D341Med (cell line): ENCODE results near the gene ACAP1.

Experiments used
- DNase-seq: peaks from one replicate; pipeline ENCODE4 v3.0.0; 2012; ENCODE audit warnings: low spot score

ACAP1 gene

DNA sequence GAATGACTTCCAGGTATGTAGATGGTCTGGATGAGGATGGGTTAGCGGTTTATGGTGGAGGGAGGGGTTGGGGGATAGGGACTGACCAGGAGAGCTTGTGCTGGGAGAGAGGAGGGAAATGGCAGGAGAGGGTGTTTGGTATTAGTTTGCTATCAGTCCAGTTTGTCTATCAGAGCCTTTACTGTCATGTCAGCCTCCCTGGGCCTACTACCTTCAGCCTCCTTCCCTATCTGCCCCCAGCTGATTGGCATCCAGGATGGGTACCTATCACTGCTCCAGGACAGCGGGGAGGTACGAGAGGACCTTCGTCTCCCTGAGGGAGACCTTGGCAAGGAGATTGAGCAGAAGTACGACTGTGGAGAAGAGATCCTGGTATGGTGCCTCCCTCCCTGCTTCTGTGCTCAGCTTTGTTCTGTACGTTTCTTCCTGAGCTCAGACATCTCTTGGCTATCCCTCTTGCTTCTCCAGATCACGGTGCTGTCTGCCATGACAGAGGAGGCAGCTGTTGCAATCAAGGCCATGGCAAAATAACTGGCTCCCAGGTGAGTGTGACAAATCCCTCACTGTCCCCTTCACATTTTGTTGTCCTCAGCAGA lies 25.1 kb upstream of the ACAP1 start:
- no peak for DNase-seq

DNA sequence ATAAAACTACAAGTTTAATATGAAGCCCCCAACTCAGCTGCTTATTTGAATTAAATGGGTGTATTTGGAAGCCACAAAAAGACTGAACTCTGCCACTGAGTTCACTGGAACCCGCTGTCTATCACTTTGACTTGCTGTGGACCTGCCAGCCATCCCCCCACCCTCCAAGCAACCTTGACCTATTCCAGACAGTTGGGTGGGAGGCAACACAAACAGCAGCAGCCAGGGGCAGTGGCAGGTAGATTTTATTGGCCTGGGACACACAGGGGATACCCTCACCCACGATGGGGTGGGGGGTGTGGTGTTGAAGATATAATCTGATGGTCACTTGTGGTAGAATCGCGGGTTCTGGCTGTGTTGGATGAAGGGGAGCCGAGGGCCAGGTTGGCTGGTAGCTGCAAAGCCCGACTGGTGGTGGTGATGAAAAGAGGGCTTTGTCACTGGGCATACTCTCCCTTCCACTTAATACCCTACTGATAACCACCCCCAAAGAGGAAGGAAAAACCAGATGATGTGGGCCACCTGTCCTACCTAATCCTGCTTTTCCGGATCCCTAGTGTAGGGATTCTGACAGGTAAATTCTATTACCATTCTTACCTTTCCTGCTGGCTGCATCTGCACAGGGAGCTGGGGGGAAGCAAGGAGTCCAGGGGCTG lies 23.8 kb upstream of the ACAP1 start:
- DNase-seq: no peak

DNA sequence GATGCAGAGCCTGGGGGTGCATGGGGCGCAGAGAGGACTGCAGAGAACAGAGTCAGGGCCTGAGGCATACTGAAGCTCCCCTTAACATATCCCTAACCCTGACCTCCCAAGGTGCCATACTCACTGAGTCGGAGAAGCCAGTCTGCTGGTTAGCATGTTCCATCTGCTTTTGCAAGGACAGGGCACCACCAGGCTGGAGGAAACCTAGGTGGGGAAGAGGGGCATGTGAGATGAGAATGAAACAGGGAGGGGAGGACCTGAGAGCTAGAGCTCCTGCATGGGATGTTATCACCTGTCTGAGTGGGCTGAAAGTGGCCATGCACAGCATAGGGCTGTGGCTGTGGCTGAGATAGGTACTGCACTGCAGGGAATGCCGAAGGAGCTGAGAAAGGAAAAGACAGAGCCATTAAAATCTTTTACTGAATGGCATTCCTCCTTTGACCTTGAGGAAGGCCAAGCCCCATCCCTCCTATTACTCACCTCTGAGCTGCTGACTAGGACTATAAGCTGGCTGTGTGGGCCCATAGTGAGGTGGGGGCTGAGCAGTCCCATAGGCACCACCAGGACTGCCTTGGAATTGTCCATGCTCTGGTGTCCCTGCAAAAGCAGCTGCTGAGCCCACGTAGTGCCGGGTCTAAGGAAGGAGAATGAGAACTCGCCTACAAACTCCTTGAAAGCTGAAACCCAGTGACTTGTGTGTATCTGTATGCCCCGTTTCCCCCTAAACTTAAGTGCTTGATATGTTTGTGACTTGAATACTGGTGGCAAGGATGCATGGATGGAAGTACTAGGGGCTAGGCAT lies 23.0 kb upstream of the ACAP1 start:
- no peak for DNase-seq

DNA sequence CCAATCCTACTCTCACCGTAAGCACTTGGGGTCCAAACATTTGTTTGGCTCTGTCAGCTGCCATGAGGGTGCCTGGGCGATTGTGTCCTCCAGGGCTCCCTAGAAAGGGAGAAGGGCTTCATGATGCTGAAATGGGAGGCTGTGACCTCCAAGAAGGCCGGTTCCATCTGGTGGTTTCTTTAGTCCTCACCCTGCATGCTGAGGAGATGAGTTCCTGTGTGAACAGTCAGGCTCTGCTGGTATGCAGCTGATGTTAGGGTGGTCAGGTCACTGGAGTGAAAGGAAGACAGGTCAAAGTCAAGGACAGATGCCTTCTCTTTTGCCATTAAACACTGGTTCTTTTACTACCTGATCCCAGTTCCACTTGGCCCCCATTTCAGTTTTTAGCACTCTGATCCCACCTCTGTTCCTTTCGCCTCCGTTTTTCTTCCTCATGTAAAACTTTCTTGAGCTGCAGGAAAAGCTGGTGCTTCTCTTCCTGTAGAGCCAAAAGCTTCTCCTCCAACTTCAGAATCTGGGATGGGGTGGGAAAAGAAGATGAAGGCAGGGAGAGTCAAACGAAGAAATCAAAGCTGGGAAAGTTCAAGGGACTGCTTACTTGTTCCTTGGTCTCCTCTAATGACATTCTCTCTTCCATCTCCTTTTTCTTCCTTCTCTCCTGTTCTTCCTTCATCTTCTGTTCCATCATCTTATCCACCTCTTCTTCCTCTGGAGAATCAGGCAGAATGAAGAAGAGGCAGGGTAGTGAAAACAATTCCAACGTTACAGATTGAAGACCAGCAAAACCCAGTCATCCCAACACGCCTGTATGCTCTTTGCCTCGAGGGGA lies 22.2 kb upstream of the ACAP1 start:
- no peak for DNase-seq

DNA sequence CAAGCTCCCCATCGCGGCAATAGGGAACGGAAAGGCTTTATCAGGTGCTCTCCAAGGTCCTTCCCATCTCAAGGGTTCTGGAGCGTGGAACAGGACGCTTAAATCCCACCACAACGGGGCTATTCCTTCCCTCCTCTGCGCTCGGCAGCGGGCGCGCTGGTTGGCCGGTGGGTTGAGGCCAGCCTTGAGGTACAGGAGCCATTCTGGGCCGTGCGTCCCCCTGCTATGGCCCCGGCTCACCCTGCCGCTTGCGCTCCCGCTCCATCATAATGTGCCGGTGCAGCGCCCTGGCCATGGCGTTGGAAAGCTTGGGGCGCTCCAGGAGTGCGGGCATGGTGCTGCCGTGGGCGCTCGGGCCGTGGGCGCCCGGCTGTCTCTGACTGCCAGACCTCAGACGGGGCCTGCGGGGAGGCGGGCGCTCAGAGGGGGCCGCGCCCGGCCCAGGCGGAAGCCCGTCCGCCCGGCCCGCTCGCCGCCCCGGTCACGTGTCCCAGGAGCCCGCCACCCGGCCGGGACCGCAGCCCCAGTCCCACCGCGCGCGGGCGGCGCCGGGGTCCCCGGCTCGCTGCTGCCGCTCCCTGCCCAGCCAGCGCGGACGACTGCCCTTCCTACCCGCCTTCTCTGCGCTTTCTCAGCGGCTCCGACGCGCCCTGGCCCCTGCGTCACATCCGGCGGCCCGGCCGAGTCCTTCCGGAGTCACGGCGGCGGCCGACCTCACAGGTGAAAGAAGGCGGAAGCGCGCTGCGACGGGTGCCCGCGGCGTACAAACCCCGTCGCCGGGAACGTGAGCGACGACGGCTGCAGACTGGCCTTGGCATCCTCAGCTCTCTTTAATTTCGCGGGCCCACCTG lies 21.4 kb upstream of the ACAP1 start, which contains the start of gene GPS2:
Gene GPS2 (minus strand): TSS at position 642 of the 851 bp plus-strand sequence. CDS start 308 bp downstream, at position 334.
- DNase-seq: peak; percentile 89

DNA sequence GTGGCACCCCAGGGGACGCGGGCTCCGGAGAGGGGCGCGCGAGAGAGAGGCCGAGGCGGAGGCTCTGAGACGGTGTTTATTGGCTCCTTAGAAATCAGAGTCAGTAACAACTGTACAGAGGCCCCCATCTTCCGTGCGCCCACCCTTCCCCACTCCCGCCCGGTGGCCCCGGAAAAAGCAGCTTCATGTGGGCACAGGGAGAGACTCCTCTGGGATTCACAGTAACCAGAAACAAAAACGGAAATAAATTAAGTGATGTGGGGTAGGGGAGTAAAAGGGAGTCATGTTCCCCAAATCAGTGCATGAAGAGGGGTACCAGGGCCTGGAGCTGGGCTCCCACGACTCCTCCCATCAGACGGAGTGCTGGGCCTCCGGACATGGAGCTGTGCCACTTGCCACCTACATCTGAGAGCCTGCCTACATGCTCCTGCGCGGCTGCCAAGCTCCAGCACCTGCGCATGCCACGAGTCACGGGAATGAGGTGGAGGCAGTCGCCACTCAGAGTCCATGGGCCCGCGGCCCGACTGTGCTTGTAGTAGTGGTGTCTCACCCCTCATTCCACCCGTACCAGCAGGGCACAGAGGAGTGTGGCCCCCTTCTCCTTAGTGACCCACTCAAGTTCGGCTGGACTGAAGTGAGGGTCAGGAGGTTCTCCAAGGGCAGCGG lies 20.6 kb upstream of the ACAP1 start:
- no peak for DNase-seq

DNA sequence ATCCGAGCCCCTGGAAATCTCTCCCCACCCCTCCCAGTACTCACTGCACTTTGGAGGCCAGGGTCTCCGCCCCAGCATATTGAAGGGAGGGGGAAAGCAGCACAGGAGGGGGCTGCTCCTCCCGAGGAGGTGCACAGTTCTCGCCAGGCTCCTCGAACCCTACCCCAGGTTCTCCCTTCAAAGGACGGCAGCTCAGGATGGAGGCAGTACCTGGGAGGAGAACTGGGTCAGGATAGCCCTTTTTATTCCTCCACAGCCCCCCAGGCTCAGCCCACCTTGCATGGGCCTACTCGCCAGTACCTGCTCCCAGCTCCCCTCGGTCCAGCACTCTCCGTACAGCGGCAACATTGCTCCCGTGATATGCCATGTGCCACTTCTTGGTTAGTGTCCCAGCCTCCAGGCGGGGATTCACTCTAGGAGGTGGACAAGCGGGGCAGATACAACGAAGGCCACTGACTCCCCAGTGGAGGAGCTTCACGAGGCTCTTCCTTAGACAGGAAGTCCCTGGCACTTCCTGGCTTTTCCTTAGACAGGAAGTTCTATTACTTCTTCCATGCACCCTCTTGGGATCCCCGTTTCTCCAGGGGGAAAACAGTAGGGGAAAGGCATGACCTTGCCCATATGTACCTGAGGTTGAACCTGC lies 19.0 kb upstream of the ACAP1 start:
- DNase-seq: no peak

DNA sequence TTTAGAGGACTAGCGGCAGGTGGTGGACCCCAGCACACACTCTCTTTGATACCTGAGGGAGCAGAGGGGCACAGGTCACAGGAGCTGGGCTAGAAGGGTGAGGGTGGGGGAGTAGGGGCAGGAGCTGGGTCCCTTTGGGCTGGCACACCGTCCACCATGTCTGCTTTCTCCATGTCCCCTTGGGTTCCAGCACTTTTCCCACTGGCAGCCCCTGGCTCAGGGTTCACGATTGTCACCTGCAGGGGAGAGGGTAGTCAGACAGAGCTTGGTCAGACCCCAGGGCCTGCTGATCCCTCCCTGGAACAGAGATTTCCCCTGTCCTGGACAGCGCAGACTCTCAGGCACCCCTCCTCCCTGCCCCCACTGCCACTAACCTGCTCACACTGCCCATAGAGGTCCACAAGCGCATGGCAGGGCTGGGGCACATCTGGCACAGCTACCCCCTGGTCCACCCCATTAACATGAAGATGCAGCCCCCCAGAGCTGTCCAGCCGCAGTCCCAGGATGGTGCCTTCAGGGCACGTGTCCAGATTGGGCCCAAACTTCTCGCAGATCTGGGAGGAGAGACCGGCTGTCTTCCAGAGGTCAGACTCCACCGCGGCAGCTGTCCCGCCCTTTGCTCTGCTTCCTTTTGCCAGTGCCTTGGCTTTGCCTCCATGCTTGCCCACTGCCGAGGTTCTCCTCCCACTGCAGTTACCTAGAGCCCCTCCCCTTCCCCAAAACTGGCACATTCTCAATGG lies 18.0 kb upstream of the ACAP1 start:
- DNase-seq: no peak

DNA sequence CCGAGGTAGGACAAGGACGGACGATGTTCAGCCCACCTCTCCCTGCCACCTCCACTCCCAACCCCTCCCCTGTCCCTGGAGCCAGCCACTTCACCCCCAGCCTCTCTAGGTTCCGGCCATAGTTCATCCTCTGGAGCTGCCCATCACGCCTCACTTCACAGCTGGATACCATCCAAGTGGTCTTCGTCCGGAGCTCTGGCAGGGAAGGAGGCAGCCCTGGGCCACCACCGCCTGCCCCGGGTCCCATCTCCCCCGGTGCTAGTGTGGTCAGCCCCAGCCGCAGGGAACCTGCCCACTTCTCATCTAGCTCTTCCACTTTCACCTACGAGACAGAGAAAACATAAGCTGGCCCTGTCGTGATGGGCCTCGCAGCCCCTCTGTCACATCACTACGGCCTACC lies 14.9 kb upstream of the ACAP1 start:
- DNase-seq: no peak

DNA sequence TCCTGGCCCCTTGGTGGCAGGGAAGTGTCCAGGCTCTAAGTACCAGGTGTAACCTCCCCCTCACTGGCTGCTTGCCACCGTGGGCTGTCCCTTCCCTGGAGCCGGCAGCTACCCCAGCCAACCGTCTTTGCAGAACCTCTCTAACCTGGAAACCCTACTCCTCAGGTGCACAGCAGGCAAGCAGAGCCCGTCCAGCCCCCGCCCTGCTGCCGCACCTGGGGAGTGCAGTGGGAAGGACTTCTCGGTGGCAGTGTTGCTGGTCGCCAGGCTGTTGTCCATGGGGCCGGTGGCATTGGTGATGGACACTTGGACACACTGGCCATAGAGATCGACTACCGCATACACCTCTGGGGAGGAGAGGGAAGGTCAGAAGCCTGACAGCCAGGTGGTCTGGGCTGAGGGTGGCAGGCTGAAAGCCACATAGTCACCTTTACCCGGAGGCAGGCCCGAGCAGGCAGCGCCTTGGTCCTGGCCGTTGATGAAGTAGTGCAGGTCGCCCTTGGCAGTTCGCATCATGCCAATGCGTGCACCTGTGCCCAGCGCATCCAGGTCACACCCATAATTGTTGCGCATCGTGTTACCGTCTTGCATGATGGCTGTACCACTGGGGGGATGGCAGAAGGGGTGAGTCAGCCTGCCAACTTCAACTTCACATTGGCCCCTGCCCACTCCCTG lies 13.7 kb upstream of the ACAP1 start:
- DNase-seq: no peak

DNA sequence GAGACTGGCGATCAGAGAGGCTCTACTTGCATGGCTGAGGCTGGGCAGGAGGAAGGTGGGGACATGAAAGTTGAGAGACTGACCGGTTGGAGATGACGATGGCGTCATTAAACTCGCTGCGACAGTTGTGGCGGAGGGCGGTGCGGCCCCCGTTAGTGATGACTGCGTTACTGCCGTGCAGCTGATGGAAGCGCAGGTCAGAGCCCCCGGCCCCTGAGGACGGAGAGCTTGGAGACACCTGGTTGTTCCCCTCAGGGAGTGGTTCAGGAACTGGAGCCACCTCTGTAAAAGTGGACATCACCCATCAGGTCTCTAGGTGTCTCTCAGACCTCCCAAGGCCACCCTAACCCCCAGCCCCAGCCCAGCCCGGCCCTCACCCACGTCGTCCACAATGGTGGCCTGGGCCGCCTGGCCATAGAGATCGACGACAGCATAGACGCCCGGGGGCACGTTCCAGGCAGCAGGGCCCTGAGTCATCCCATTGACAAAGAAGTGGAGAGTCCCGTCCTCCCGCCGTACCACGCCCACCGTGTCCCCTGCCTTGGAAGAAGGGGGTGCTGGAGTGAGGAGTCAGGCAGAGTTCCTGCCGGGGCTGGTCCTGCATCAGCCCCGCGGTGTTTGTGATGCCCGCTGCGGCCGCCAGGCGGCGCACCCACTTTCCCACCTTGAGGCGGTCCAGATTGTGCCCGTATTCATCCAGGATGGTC lies 12.4 kb upstream of the ACAP1 start:
- peak; percentile 71 for DNase-seq

DNA sequence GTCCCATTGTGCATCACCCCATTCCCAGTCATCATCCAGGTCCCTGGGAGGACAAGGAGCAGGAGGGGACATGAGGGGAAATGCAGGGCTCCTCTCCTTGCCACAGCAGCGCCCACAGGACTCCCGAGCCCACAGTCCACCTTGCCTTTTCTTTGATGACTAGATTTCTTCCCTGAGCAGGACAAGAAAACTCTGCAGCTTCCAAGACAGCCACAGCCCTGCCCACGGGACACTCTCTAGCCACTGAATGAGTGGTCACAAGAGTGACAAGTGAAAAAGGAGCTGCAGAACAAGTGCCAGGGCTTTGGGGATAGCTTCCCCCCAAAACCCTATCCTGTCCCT lies 11.9 kb upstream of the ACAP1 start:
- DNase-seq: no peak

DNA sequence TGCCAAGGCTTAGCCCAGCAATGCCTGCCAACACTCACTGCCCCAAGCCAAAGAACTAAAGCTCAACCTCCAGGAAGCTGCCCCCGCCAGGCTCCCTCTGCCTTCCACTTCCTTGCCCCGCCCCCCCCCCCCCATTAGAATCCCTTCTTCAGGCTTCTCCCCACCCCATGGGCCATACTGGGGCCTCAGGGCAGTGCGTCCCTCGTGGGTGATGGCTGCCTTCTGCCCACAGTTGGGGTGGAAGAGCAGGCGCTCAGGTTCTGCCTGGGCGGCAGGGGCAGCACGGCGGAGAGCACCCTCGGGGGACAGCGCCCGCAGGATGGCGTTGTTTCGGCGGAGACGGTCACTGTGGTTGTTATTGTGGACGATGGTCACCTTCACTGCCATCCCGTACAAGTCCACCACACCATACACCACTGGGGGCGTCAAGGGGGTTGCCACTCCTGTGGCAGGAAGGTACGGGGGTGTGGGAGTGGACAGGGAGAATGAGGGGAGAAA lies 11.2 kb upstream of the ACAP1 start:
- no peak for DNase-seq

DNA sequence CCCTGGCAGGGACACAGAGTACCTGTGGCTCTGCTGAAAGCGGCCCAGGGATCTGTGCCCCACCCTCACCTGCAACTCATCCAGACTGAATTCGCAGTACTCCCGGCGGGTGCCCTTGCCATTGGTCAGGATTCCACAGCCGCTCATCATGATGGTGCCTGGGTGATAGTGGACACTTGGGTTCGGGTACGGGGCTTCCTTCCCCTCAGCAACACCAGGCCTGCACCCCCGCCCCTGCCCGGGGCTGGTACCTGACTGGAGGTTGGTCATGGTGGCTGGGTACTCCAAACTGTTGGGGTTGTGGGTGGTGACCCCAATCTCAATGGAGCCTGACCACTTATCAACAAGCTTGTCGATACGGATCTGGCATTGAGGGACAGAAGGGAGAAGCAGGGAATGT lies 10.1 kb upstream of the ACAP1 start:
- no peak for DNase-seq

DNA sequence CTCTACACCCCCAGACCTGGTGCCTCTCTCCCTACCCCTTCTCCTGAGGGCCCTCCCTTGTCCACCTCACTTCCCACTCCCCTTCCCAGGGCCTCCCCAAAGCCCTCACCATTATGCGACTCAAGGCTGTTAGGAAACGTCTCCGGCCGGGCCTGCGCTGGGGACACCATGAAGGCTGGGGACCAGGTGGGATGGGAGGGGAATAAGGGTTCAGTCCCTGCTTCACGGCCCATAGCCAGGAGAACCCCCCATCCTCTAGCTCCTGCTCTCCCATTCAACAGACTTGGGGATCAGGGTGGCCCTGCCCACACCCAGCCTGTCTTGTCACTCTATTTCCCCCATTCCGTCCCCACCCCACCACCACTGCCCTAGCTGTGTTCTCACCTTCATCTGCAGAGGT lies 9.3 kb upstream of the ACAP1 start:
- DNase-seq: no peak

DNA sequence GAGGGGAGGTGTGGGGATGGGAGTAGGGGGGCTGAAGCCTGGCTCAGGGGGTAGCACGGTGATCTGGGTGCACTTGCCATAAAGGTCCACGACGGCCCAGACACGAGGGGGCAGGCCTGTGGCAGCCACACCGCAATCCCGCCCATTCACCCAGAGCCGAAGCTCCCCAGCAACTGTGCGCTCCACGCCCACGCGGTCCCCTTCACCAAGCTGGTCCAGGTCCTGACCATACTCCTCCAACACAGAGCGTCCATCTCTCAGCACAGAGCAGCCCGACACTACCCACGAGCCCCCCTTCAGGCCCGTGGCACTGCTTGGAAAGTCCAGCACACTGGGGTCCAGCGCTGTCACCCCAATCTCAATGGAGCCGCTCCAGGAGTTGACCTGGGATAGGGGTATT lies 8.8 kb upstream of the ACAP1 start:
- DNase-seq: no peak

DNA sequence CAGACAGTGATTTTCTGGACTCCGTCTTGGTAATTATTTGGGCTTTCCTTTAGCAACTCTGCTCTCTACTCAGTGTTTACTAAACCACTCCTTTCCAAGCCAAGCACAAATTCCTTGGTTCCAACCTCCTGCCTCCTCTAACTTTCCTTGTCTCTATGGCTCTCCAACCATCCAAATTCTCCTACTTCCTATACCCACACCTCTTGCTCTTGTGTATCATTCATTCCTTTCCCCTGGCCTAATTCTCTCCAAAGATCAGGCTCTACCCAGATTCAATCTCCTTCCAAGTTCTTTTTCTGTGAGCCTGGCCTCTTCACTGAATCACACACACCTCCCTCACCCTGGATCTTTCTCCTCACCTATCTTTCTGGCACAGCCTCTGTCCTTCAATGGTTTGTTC lies 8.3 kb upstream of the ACAP1 start:
- no peak for DNase-seq

DNA sequence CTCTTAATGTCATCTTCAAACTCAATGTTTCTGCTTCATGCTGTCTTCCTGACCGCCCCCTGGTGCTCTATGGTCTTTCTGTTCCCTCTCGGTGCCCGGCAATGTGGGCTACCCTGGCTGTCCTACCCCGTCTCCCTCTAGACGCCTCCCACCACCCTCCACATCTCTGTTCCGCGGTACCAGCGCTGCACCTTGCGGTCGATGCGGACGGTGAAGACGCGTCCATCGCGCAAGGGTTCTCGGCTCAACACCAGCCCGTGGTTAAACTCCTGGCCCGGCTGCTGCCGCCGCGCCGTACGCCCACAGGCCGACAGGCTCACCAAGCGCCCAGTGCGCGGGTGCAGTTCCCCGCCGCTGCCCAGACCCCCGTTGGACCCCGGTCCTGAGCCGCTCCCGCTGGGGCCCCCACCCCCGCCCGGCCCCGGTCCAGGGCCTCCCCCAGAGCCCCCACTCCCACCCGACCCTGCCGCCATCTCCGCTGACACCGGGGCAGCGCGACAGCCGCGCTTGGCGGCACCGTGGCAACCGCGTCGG lies 7.4 kb upstream of the ACAP1 start, which contains the start of gene NEURL4:
Gene NEURL4 (minus strand): TSS at position 496 of the 534 bp plus-strand sequence. CDS start 23 bp downstream, at position 473.
- DNase-seq: no peak
